Right atrium auricular region (tissue), 2 donors: ENCODE data around the gene STEAP3. TPM values are rescaled to one million over a fixed set of nuclear protein-coding genes. Genes with fewer than 3 reads are reported as not detected.

Experiments
- DNase-seq: peaks from one replicate; pipeline ENCODE4 v3.0.0-alpha.2; 2019; ENCODE audit warnings: low spot score
- H3K27ac ChIP-seq, 2 donors: fragments of 200-600 bp; sonication (generic); 1 replicate in 1 of 2; 2 replicates in 1 of 2; pipeline ENCODE4 v1.5.1; 2016 to 2019
- H3K27me3 ChIP-seq, 2 donors: fragments of 200-600 bp; sonication (generic); one replicate each; pipeline versions ENCODE4 v1.5.1 to v1.6.0; 2017 to 2019
- H3K36me3 ChIP-seq: fragments of 200-600 bp; sonication (generic); one replicate; pipeline ENCODE4 v1.5.1; 2016
- H3K4me1 ChIP-seq, 2 donors: fragments of 200-600 bp; sonication (generic); one replicate each; pipeline versions ENCODE4 v1.5.1 to v1.6.0; 2017 to 2019
- H3K4me3 ChIP-seq, 2 donors: fragments of 200-600 bp; sonication (generic); 1 replicate in 1 of 2; 2 replicates in 1 of 2; pipeline ENCODE4 v1.5.1; 2017 to 2019; ENCODE audit warnings: mild to moderate bottlenecking in 1 of 2, moderate library complexity in 1 of 2
- H3K9me3 ChIP-seq, 2 donors: fragments of 200-600 bp; sonication (generic); one replicate each; pipeline ENCODE4 v1.5.1; 2019
- total RNA-seq, 2 donors: library from RNA; depleted of rRNA; stranded (reverse); fragments of >200 nt; gene quantifications; one replicate each; pipeline ENCODE4 v1.1.0, GENCODE V29; 2016
- TF ChIP-seq, protein P1 (sequence below), 2 donors: fragments of 200-600 bp; sonication (generic); IDR thresholded peaks; one replicate each; pipeline ENCODE4 v1.5.1; 2019; ENCODE audit warnings: antibody characterized with exemption in 2 of 2

The STEAP3 gene
- total RNA-seq, 2 donors from 2014 or later, result 4.4 to 8.2 TPM

DNA sequence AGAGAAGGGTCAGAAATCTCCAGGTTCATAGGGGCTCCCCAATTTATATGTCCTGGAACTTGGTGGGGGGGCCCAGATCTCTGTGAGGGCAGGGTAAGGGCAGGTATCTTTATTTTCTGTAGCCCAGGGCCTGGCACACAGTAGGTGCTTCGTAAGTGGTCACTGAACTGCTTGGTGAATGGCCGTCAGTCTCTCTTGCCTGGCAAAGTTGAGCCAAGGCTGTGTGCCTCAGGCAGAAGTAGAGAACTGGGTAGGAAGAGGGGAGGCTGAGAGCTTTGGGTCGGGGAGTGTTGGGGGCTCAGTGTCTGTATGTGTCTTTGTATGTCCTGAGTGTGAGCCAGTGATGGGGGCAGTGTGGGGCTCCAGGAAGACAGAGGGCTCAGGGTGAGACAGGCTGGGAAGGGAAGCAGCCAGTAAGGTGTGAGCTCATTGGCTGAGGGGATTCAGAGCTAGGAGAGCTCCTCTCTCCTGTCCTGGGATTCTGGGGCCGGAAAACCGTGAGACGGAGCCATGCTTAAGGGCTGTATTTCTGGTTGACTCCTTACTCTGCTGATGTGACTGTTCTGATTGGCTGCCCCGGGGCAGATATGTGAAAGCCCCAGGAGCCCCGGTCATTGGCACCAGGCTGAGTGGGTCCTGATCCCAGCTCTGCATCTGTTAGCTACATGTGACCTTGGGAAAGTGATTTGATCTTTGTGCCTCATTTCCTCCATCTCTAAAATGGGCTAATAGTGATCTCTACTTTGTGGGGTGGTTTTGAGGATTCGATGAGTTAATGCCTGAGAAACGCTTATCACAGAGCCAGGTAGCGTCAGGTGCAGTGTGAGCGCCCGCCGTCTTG is 30.3 kb downstream of the STEAP3 start:
- Histone ChIP-seq H3K4me3 (no peak overlapping the region), H3K27ac (no peak overlapping the region), H3K9me3 (no peaks in the 10 kb centered on the region), H3K27me3 (no peaks in the 10 kb centered on the region), H3K4me1 (no peaks in the 10 kb centered on the region), H3K36me3 (no peaks in the 10 kb centered on the region)
- no peak for DNase-seq
- TF ChIP-seq, protein P1, sequence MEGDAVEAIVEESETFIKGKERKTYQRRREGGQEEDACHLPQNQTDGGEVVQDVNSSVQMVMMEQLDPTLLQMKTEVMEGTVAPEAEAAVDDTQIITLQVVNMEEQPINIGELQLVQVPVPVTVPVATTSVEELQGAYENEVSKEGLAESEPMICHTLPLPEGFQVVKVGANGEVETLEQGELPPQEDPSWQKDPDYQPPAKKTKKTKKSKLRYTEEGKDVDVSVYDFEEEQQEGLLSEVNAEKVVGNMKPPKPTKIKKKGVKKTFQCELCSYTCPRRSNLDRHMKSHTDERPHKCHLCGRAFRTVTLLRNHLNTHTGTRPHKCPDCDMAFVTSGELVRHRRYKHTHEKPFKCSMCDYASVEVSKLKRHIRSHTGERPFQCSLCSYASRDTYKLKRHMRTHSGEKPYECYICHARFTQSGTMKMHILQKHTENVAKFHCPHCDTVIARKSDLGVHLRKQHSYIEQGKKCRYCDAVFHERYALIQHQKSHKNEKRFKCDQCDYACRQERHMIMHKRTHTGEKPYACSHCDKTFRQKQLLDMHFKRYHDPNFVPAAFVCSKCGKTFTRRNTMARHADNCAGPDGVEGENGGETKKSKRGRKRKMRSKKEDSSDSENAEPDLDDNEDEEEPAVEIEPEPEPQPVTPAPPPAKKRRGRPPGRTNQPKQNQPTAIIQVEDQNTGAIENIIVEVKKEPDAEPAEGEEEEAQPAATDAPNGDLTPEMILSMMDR (IDR thresholded peaks at IDR 0.05), result no peak

DNA sequence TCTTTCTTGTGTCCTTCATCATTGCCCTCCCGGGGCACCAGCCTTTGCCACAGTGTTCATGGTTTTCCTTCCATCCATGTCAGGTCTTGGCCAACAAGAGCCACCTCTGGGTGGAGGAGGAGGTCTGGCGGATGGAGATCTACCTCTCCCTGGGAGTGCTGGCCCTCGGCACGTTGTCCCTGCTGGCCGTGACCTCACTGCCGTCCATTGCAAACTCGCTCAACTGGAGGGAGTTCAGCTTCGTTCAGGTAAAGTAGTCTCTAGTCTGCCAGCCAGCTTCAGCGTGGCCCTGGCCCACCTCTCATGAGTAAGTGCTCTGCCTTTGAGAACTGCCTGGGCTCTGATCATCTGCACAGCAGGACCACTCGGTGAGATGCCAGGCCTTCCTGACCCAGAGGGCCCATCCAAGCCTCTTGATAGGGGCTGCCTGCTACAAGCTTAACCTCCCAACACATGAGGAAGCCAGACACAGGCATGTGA is 31.0 kb downstream of the STEAP3 start:
- no peaks in the 10 kb centered on the region for H3K9me3 ChIP-seq
- DNase-seq, result no peak
- no peaks in the 10 kb centered on the region for H3K4me1 ChIP-seq
- no peak overlapping the region for H3K27ac ChIP-seq
- TF ChIP-seq, protein P1 (IDR thresholded peaks at IDR 0.05), result no peak
- no peaks in the 10 kb centered on the region for H3K27me3 ChIP-seq
- no peaks in the 10 kb centered on the region for H3K36me3 ChIP-seq
- no peak overlapping the region for H3K4me3 ChIP-seq

DNA sequence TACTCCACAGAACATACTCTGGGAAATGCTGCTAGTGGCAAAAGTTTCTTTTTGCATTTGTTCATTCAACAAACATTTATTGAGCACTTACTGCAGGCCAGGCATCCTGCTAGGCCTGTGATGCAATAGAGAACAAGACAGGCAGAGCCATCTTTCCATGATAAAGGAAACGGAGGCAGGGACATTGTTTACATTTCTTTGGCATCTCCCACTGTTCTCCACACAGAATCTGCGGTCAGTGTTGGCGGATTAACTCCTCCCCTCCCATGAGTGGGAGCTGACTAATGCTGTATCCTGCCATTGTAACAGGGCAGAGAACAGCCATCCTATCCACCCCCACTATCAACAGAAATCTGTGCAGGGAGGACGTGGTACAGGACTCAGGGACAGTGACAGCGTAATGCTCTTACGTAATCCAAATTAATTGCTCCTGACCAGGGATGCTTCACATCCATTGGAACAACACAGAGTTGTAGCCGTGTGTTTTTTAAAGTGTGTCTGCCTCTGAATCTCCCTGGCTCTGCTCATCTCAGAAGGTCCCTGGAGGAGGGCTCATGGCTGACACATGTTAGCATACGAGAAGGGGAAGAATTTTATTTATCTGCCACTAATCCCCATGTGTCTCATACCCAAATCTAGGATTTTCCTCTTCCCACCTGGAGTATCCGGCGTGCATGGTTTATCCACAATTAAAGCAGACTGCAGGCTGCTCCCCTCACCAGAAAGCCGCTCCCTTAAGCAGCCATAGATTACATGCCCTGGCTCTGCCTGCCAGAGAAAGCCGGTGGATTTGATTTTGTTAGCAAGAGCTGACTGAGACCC is 32.3 kb downstream of the STEAP3 start:
- no peak overlapping the region for H3K4me3 ChIP-seq
- H3K36me3 ChIP-seq, result no peaks in the 10 kb centered on the region
- no peaks in the 10 kb centered on the region for H3K4me1 ChIP-seq
- H3K27me3 ChIP-seq, result no peaks in the 10 kb centered on the region
- H3K27ac ChIP-seq, result no peak overlapping the region
- H3K9me3 ChIP-seq, result no peaks in the 10 kb centered on the region
- DNase-seq, result no peak
- TF ChIP-seq, protein P1 (IDR thresholded peaks at IDR 0.05), result no peak

DNA sequence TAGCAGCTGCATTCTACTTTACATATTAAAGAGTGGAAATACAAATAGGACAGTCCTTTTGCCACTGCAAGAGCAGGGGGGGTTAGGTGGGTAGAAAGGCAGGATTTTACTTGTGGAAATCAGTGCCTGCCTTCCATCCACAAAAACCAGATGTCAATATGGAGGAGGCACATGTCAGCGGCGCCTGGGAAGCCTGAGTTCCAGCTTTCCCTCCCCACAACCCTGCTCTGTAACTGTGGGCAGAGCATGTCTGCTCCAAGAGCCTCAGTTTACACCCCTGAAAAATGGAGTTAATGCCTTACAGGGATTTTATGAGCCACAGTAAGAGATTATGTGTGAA is 32.9 kb downstream of the STEAP3 start:
- TF ChIP-seq, protein P1 (IDR thresholded peaks at IDR 0.05), result no peak
- no peaks in the 10 kb centered on the region for H3K27me3 ChIP-seq
- no peaks in the 10 kb centered on the region for H3K4me1 ChIP-seq
- H3K9me3 ChIP-seq, result no peaks in the 10 kb centered on the region
- DNase-seq, result no peak
- no peaks in the 10 kb centered on the region for H3K36me3 ChIP-seq
- no peak overlapping the region for H3K4me3 ChIP-seq
- H3K27ac ChIP-seq, result no peak overlapping the region

DNA sequence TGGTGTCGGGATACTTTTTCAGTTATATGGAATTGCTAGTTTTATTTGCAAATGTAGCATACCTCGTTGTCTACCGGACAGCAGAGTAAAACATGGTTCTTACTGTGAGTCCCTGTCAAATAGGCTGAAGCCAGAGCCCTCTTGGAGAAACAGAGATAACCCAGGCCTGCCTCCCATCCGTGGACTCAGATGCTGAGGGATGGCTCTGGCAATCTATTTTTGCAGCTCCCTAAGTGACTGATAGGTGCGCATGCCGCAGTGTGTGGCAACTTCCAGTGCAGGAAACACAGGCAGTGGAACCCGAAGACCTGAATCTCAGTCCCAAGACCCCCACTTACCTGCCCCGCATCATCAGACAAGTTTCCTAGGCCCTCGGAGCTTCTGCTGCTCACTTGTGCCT is 33.6 kb downstream of the STEAP3 start:
- H3K27me3 ChIP-seq, result no peaks in the 10 kb centered on the region
- DNase-seq, result no peak
- no peaks in the 10 kb centered on the region for H3K4me1 ChIP-seq
- H3K36me3 ChIP-seq, result no peaks in the 10 kb centered on the region
- TF ChIP-seq, protein P1 (IDR thresholded peaks at IDR 0.05), result no peak
- H3K9me3 ChIP-seq, result no peaks in the 10 kb centered on the region
- H3K27ac ChIP-seq, result no peak overlapping the region
- no peak overlapping the region for H3K4me3 ChIP-seq
